Astrocyte (in vitro differentiated cells and primary cell): Measurements from ENCODE around the gene C1QTNF1. TPM values are rescaled to one million over a fixed set of nuclear protein-coding genes. Genes with fewer than 3 reads are reported as not detected.

Experiments used
- DNase-seq: peaks from one replicate; pipeline ENCODE4 v3.0.0-alpha.2; 2010; ENCODE audit warnings: low read depth
- FAIRE-seq: peaks from 2 replicates; lab custom pipeline; 2011; peaks lifted over from hg19 to GRCh38; lab: Jason Lieb, UNC
- H2AFZ ChIP-seq: 2 replicates; pipeline ENCODE4 v1.6.0; 2012; ENCODE audit warnings: low read depth, low read length, inconsistent platforms
- H3K27ac ChIP-seq: 2 replicates; pipeline ENCODE4 v1.5.1; 2011; ENCODE audit warnings: low read depth, low read length, inconsistent platforms
- H3K27me3 ChIP-seq: 2 replicates; pipeline ENCODE4 v1.6.0; 2011; ENCODE audit warnings: low read length, inconsistent platforms; ENCODE audit not compliant: insufficient read depth
- H3K36me3 ChIP-seq: 2 replicates; pipeline ENCODE4 v1.5.1; 2011; ENCODE audit warnings: low read length, inconsistent platforms; ENCODE audit not compliant: insufficient read depth
- H3K4me1 ChIP-seq: 2 replicates; pipeline ENCODE4 v1.5.1; 2011; ENCODE audit warnings: low read length, inconsistent platforms; ENCODE audit not compliant: insufficient read depth
- H3K4me2 ChIP-seq: 2 replicates; pipeline ENCODE4 v1.6.0; 2012; ENCODE audit warnings: low read length, inconsistent platforms
- H3K4me3 ChIP-seq: 2 replicates; pipeline ENCODE4 v1.5.1; 2011; ENCODE audit warnings: low read depth, mild to moderate bottlenecking, low read length, inconsistent platforms; ENCODE audit not compliant: insufficient read depth
- H3K79me2 ChIP-seq: 2 replicates; pipeline ENCODE4 v1.6.0; 2012; ENCODE audit warnings: mild to moderate bottlenecking, low read length, inconsistent platforms; ENCODE audit not compliant: insufficient read depth
- H3K9ac ChIP-seq: 2 replicates; pipeline ENCODE4 v1.6.0; 2012; ENCODE audit warnings: mild to moderate bottlenecking, low read length, inconsistent platforms
- H3K9me3 ChIP-seq: 2 replicates; pipeline ENCODE4 v1.5.1; 2012; ENCODE audit warnings: low read depth, mild to moderate bottlenecking, low read length, inconsistent platforms; ENCODE audit not compliant: insufficient read depth
- H4K20me1 ChIP-seq: 2 replicates; pipeline ENCODE4 v1.6.0; 2012; ENCODE audit warnings: low read length, inconsistent platforms; ENCODE audit not compliant: insufficient read depth
- H3K27ac Mint-ChIP-seq: one replicate; pipeline ENCODE4 v1.8.0; 2021; ENCODE audit warnings: mild to moderate bottlenecking, mixed read lengths; ENCODE audit not compliant: unreplicated experiment
- H3K27me3 Mint-ChIP-seq: one replicate; pipeline ENCODE4 v1.8.0; 2021; ENCODE audit warnings: low read depth, mixed read lengths; ENCODE audit not compliant: unreplicated experiment
- H3K36me3 Mint-ChIP-seq: one replicate; pipeline ENCODE4 v1.8.0; 2021; ENCODE audit warnings: low read depth, mixed read lengths; ENCODE audit not compliant: unreplicated experiment
- H3K4me1 Mint-ChIP-seq: one replicate; pipeline ENCODE4 v1.8.0; 2021; ENCODE audit warnings: low read depth, mixed read lengths; ENCODE audit not compliant: unreplicated experiment
- H3K4me3 Mint-ChIP-seq: one replicate; pipeline ENCODE4 v1.8.0; 2021; ENCODE audit warnings: mild to moderate bottlenecking, moderate library complexity, mixed read lengths; ENCODE audit not compliant: unreplicated experiment
- H3K9me3 Mint-ChIP-seq: one replicate; pipeline ENCODE4 v1.8.0; 2021; ENCODE audit warnings: mild to moderate bottlenecking, mixed read lengths; ENCODE audit not compliant: unreplicated experiment
- CTCF ChIP-seq: IDR thresholded peaks from 2 replicates; pipeline ENCODE4 v1.5.1; 2011; ENCODE audit warnings: low read depth, mild to moderate bottlenecking, inconsistent platforms, low read length, moderate library complexity; ENCODE audit not compliant: insufficient read depth
- EZH2 ChIP-seq: IDR thresholded peaks from 2 replicates; pipeline ENCODE4 v1.6.1; 2012; ENCODE audit warnings: mild to moderate bottlenecking, low read length, inconsistent platforms; ENCODE audit not compliant: insufficient read depth
- total RNA-seq: library from RNA; stranded (reverse); gene quantifications from 2 replicates; pipeline ENCODE4 v1.2.1, GENCODE V29; 2021

Gene C1QTNF1
- total RNA-seq, 1 donor from 2014 or later = 2.2 TPM

- no peaks in the 10 kb centered on the region for H3K36me3 ChIP-seq
- no peaks in the 10 kb centered on the region for H3K27me3 ChIP-seq
- Mint-ChIP-seq H3K9me3 (peaks cover 18% of the 10 kb centered on the region), H3K27ac (no peak overlapping the region), H3K4me3 (no peak overlapping the region), H3K4me1 (peaks cover 9% of the 10 kb centered on the region), H3K36me3 (no peaks in the 10 kb centered on the region), H3K27me3 (peaks cover 2% of the 10 kb centered on the region)
- H3K79me2 ChIP-seq = no peaks in the 10 kb centered on the region
- FAIRE-seq (no peak), DNase-seq (no peak)
- no peak overlapping the region for H3K4me2 ChIP-seq
- H3K9ac ChIP-seq = no peak overlapping the region
- TF ChIP-seq CTCF = no peak
- TF ChIP-seq EZH2 = no peak
- no peaks in the 10 kb centered on the region for H3K4me1 ChIP-seq
- no peak overlapping the region for H2AFZ ChIP-seq
- no peaks in the 10 kb centered on the region for H4K20me1 ChIP-seq
- H3K4me3 ChIP-seq = no peak overlapping the region
- H3K27ac ChIP-seq = no peak overlapping the region
- no peaks in the 10 kb centered on the region for H3K9me3 ChIP-seq
Observed at GRCh38 chr17:79057737-79058385, 33.9 kb downstream of the C1QTNF1 start.

GRCh38 chr17:79062691-79063090 is 38.7 kb downstream of the C1QTNF1 start:
- no peak overlapping the region for H2AFZ ChIP-seq
- no peak overlapping the region for H3K4me3 Mint-ChIP-seq
- peaks cover 4% of the 10 kb centered on the region for H3K27me3 Mint-ChIP-seq
- peaks cover 2% of the 10 kb centered on the region for H3K4me1 Mint-ChIP-seq
- no peak overlapping the region for H3K27ac ChIP-seq
- no peaks in the 10 kb centered on the region for H3K4me1 ChIP-seq
- H3K4me2 ChIP-seq = no peak overlapping the region
- H3K9me3 ChIP-seq = no peaks in the 10 kb centered on the region
- H3K36me3 Mint-ChIP-seq = no peaks in the 10 kb centered on the region
- FAIRE-seq (no peak), DNase-seq (no peak)
- peaks cover 3% of the 10 kb centered on the region for H3K27me3 ChIP-seq
- H4K20me1 ChIP-seq = no peaks in the 10 kb centered on the region
- H3K9me3 Mint-ChIP-seq = peaks cover 5% of the 10 kb centered on the region
- no peak overlapping the region for H3K4me3 ChIP-seq
- TF ChIP-seq CTCF (no peak), EZH2 (no peak)
- no peaks in the 10 kb centered on the region for H3K36me3 ChIP-seq
- H3K9ac ChIP-seq = no peak overlapping the region
- no peak overlapping the region for H3K27ac Mint-ChIP-seq
- no peaks in the 10 kb centered on the region for H3K79me2 ChIP-seq

- DNase-seq = no peak
- peaks cover 4% of the 10 kb centered on the region for H3K27me3 Mint-ChIP-seq
- H3K27ac Mint-ChIP-seq = no peak overlapping the region
- H3K9me3 ChIP-seq = no peaks in the 10 kb centered on the region
- H3K9me3 Mint-ChIP-seq = peaks cover 3% of the 10 kb centered on the region
- no peaks in the 10 kb centered on the region for H3K4me1 Mint-ChIP-seq
- H3K36me3 Mint-ChIP-seq = no peaks in the 10 kb centered on the region
- H2AFZ ChIP-seq = no peak overlapping the region
- no peaks in the 10 kb centered on the region for H3K79me2 ChIP-seq
- H3K4me3 ChIP-seq = no peak overlapping the region
- no peak for FAIRE-seq
- no peaks in the 10 kb centered on the region for H3K4me1 ChIP-seq
- H3K27me3 ChIP-seq = peaks cover 6% of the 10 kb centered on the region
- no peaks in the 10 kb centered on the region for H3K36me3 ChIP-seq
- no peak overlapping the region for H3K4me3 Mint-ChIP-seq
- TF ChIP-seq EZH2 = no peak
- H3K4me2 ChIP-seq = no peak overlapping the region
- H3K27ac ChIP-seq = no peak overlapping the region
- H4K20me1 ChIP-seq = no peaks in the 10 kb centered on the region
- H3K9ac ChIP-seq = no peak overlapping the region
Observed at GRCh38 chr17:79064026-79064425, 40.1 kb downstream of the C1QTNF1 start.
